Measurements from ENCODE around the gene FGD6.
"Not testable (repeated sequence)": the region's sequence is repeated elsewhere in the genome, so short reads cannot be mapped to it uniquely, and the experiment has no call there.

FGD6 gene

DNA sequence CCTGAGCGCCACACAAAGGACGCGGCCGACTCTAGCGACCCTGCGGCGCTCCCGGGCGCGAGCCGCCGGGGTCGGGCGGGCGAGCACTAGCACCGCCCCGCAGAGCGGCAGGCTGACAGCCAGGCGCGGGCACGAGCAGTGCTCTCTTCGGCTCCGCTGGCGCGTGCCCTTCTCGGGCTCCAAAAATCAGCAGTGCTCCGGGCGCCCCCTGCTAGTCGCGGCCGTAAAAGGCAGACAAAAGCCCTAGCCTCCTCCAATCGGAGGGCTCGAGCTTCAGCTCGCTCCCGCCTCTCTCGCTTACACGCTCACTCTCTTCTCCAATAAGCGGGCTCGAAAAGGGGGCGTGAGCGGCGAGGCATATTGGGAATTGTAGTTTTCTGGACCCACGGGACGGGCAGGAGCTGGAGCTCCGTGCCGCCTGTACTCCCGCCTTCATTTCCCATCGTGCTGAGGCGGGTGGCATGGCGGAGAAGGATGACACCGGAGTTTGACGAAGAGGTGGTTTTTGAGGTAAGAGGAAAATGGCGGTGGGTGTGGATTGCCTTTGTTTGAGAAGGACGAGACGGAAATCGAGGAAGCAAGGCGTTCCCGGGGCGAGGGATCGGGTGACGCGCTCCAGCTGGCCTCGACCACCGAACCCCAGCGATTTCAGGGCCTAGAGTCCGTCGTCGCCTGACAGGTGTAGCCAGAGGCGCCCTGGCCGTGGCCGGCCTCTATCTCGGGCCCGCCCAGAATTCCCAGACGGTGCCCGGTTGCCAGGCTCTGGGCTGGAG lies at the start of gene FGD6, which contains the start of gene VEZT:
Gene FGD6, minus strand, starts transcription at position 91 of the 773 bp plus-strand sequence. CDS start 227 bp downstream, outside the sequence.
Gene VEZT, plus strand, starts transcription at position 431 of the 773 bp plus-strand sequence. Its CDS starts 44 bp downstream, at position 475.
- DNase-seq (ENCODE audit: low read depth in 3 of 3), result peak; percentile 90 to 97 (median 92)

GRCh38 chr12:95266254-95266653 lies 49.0 kb upstream of the FGD6 start:
- DNase-seq (ENCODE audit: low read depth in 3 of 3), result no peak

DNA sequence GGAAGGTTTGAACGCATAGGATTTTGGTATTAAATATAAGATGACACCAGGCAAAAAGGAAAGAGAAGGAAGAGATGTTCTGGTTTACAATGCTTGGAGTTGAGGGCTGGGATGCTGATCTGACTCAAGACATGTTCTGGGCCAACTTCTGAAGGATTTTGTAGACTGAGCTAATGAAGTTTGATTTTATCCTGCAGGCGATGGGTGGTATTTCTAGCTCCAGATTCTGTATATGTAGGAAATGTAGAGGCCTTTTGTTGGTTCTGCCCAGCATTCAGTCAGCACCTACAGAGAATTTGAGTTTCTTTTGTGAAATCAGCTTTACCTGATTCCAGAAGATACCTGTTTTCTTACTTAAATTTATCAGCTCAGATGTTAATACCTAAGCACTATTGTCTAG lies 48.5 kb upstream of the FGD6 start:
- DNase-seq (ENCODE audit: low read depth in 3 of 3), result no peak

DNA sequence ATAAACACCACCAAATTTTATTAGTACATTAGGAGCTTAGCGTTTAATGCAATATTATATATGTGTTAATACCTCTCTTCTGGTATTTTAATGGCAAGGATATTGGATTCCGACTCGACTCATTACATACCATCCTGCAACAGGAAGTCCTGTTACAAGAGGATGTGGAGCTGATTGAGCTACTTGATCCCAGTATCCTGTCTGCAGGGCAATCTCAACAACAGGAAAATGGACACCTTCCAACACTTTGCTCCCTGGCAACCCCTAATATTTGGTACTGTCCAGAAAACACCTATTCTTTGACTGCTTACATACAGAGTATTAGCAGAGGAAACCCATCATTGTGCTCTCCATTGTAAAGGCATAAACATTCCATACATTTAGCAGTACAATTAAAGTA lies 45.5 kb upstream of the FGD6 start:
- no peak for DNase-seq (ENCODE audit: low read depth in 3 of 3)

GRCh38 chr12:95261109-95261508 lies 43.8 kb upstream of the FGD6 start:
- DNase-seq (ENCODE audit: low read depth in 3 of 3), result no peak

- no peak for DNase-seq (ENCODE audit: low read depth in 3 of 3)
These were observed 42.1 kb upstream of the FGD6 start for GRCh38 chr12:95259368-95259767.

DNA sequence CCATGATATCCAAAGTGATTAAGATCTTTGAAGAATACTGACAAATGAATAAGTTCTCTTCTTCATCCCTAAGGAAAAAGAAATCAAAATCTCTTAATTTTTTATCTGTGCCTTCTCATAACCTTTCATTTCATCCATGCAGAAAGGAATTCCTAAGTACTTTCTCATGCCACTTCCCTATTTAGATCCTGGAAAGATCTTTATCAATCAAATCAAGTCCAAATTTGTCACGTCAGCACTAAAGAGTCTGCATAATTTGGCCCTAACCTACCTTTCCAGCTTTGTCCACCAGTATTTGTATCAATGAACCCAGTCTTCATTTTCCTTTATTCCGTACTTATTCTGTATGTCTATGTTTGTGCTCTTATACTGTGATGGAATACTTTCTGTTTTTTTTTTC lies 41.5 kb upstream of the FGD6 start:
- DNase-seq (ENCODE audit: low read depth in 3 of 3), result no peak

- DNase-seq (ENCODE audit: low read depth in 3 of 3), result no peak
These were observed 40.9 kb upstream of the FGD6 start for GRCh38 chr12:95258151-95258550.

DNA sequence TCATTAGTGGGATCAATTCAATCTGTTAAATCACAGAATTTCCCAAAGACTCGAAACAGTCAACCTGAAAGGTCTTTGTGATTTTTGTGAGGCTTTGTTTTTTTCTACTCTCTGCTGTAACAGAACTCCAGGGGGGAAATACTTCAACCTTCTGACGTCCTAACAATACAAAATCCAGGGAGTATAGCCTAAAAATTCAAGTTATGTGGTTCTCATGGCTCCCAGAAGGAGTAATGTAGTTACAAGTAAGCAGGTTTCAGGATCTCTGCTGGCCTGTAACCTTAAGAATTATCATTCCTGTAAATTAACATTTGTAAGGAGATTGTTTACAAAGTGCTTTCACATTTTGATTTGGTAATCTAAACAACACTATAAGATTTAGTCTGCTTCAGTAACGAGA lies 40.3 kb upstream of the FGD6 start:
- DNase-seq (ENCODE audit: low read depth in 3 of 3), result no peak

- DNase-seq (ENCODE audit: low read depth in 3 of 3), result no peak
These were observed 36.1 kb upstream of the FGD6 start for GRCh38 chr12:95253386-95253785.

DNA sequence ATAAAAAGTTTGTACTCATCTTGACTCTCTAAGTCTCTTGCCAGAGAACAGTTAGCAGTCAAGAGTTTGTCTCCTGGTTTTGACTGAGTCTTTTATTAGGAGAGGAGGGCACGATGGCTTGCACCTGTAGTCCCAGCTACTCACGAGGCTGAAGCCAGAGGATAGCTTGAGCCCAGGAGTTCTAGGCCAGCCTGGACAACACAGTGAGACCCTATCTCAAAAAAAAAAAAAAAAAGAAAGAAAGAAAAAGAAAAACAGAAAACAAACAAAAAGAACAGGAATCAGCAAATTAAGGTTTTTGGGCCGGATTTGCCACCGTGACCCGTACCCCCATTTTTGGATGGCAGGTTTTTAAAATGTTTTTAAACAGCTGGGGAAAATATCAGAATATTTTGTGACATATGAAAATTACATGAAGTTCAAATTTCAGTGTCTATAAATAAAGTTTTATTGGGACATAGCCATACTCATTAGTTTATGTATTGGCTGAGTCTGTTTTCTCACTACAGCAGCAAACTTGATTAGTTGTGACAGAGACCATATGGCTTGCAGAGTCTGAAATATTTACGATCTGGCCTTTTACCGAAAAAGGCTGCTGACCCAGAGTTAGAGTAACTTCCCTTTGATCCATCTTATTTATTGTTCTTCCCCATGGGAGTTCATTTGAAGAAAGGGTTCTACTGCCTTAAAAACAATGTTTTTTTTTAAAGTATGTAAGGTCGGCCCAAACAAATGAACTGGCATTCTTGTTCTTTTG lies 31.5 kb upstream of the FGD6 start:
- DNase-seq (ENCODE audit: low read depth in 3 of 3), result no peak

DNA sequence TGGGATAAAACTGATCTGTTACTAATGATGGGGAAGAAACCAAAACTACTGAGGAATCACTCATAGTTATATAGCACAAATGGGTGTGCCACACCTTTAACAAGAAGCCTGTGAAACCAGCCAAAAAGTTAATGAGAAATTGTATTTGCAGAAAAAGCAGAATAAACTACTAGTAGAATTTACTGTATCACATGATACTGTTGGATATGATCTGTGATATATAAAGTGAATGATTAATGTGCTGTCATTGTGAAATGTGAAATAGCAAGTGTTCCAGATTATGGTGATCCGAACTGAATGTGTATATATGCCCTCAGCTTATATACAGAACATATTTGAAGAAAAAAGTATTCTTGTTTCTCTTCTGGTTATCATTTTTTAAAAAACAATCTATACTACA lies 30.8 kb upstream of the FGD6 start:
- no peak for DNase-seq (ENCODE audit: low read depth in 3 of 3)

- no peak for DNase-seq (ENCODE audit: low read depth in 3 of 3)
These were observed 27.1 kb upstream of the FGD6 start for GRCh38 chr12:95244350-95244749.

GRCh38 chr12:95243497-95244183 lies 26.4 kb upstream of the FGD6 start:
- no peak for DNase-seq (ENCODE audit: low read depth in 3 of 3)

DNA sequence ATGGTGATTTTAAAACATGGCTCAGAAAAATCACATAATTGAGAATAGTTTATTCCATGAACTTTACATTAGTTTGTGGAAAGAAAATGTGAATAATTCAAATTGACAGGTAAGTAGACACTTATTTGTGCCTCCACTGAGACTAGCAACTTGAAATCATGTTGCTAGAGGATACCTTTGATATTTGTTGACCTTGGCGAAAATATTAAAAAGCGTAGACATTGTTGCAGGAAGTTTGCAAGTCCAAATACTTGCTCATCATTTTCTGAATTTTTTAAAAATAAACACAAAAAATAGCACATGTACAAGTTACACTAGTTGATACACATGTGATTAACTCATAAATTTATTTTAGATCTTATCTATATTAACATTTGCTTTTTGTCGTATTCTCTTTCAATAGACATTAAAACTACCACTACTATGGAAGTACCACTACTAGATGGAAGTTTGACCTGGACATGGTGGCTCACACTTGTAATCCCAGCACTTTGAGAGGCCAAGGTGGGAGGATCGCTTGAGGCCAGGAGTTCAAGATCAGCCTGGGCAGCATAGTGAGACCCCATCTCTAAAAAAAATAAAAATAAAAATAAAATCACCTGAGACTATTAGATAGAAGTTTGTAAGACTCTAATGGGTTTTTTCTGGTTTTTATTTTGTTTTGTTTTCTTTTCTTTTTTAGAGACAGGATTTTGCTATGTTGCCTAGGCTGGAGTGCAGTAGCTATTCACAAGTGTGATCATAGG lies 24.7 kb upstream of the FGD6 start:
- DNase-seq (ENCODE audit: low read depth in 3 of 3), result no peak

DNA sequence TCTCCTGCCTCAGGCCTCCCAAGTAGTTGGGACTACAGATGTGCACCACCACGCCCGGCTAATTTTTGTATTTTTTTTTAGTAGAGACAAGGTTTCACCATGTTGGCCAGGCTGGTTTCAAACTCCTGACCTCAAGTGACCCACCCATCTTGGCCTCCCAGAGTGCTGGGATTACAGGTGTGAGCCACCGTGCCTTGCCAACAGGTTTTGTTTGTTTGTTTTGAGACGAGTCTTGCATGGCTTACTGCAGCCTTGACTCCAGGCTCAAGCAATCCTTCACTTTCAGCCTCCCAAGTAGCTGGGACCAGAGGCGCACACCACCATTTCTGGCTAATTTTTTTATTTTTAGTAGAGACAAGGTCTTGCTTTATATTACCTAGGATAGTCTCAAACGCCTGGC lies 23.9 kb upstream of the FGD6 start:
- DNase-seq (ENCODE audit: low read depth in 3 of 3), result not testable (repeated sequence)

DNA sequence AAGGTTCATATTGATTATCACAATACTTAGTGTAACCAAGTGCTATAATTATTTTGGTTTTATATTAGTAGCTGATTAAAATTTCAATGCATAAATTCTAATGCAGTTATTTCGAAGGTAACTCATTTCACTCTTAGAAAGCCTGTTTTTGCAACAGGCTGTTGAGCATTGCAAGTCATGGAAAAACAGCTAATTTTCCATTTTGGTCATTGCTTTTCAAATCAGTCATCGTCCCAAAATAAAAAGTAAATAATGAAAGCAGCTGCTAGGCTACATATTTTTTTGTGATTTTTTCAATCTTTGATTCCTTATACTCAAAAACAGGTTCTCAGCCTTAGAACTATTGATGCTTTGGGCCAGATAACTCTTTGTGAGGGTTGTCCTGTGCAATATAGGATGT lies 23.3 kb upstream of the FGD6 start:
- DNase-seq (ENCODE audit: low read depth in 3 of 3), result no peak

- DNase-seq (ENCODE audit: low read depth in 3 of 3), result not testable (repeated sequence)
These were observed 22.6 kb upstream of the FGD6 start for GRCh38 chr12:95239835-95240234.

- DNase-seq (ENCODE audit: low read depth in 3 of 3), result no peak
These were observed 21.9 kb upstream of the FGD6 start for GRCh38 chr12:95239216-95239615.

DNA sequence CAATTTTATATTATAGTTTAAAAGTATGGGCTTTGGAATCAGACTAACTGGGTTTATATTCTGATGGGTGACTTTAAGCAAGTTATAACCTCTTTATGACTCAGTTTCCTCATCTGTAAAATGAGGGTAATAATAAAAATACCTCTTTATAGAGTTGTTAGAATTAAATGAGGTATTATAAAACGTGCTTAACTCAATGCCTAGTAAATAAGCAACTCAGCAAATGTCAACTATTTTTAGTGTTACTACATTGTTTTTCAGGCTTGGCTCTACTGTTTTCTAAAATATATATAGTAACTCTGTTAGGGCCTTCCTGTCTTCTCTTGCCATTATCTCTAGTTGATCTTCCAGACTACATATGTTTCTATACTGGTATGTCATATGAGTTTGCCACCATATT lies 20.9 kb upstream of the FGD6 start:
- DNase-seq (ENCODE audit: low read depth in 3 of 3), result no peak

DNA sequence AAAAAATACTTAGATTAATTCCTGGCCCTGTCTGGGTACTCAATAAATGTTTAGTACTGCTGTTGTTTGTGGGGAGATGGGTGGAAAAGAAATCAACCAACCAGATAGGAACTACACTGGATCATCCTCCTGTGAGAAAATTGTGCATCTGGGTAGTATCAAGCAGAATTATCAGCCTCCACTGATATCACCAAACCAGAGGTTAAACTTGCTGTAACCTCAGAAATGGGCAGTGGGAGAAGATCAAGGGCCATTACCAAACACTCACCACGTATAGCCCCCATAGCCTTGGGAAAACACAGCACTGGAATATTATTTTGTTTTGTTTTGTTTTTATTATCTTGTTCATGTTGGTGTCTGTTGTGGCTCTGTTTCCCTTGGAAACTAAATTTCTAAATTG lies 20.0 kb upstream of the FGD6 start:
- DNase-seq (ENCODE audit: low read depth in 3 of 3), result no peak

DNA sequence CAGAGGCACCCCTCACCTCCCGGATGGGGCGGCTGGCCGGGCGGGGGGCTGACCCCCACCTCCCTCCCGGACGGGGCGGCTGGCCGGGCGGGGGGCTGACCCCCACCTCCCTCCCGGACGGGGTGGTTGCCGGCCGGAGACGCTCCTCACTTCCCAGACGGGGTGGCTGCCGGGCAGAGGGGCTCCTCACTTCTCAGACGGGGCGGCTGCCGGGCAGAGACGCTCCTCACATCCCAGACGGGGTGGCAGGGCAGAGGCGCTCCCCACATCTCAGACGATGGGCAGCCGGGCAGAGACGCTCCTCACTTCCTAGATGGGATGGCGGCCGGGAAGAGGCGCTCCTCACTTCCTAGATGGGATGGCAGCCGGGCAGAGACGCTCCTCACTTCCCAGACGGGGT lies 18.4 kb upstream of the FGD6 start:
- not testable (repeated sequence) for DNase-seq (ENCODE audit: low read depth in 3 of 3)

Measured in stimulated activated CD4-positive, alpha-beta T cell treated with anti-CD3 and anti-CD28 coated beads, TNF-alpha, amount 100 ng/mL, for 48 hours (primary cell).